GM03348 (cell line): ENCODE data around the gene TNNC2.

ENCODE experiments used
- DNase-seq: peaks from one replicate; pipeline ENCODE4 v3.0.0; 2012; ENCODE audit warnings: low spot score

The TNNC2 gene

DNA sequence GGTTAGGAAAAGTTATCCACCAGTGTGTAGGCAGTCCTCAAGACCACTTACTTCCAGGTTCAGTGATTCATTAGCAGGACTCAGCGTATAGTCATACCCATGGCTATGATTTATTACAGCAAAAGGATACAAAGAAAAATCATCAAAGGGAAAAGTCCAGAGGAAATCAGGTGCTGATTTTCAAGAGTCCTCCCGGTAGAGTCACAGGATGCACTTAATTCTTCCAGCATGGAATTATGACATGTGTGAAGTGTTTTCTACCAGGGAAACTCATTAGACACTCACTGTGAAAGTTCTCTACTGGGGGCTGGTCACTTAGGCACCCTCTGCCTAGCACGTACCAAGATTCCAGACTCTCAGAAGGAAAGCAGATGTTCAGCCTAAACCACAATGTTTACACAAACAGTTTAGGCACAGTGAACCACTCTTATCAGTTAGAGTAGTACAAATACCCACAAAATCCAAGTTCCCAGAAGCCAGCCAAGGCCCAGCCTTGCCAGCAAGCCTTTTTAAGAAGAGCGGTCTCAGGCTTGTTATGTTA, 45.7 kb downstream of the TNNC2 start:
- peak; percentile 63 for DNase-seq

DNA sequence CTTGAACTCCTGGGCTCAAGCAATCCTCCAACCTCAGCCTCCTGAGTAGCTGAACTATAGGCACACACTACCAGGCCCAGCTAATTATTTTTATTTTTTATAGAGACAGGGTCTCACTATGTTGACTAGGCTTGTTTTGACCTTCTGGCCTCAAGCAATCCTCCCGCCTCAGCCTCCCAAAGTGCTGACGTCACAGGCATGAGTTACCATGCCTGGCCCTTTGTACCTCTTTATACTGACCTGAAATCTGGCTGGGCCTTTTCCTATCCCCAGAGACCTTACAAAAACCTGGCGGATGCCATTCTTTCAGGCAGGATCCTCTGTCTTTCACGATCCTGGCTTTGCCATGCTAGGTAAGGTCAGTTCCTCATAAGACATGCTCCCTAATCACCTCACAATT, 47.0 kb downstream of the TNNC2 start:
- no peak for DNase-seq

DNA sequence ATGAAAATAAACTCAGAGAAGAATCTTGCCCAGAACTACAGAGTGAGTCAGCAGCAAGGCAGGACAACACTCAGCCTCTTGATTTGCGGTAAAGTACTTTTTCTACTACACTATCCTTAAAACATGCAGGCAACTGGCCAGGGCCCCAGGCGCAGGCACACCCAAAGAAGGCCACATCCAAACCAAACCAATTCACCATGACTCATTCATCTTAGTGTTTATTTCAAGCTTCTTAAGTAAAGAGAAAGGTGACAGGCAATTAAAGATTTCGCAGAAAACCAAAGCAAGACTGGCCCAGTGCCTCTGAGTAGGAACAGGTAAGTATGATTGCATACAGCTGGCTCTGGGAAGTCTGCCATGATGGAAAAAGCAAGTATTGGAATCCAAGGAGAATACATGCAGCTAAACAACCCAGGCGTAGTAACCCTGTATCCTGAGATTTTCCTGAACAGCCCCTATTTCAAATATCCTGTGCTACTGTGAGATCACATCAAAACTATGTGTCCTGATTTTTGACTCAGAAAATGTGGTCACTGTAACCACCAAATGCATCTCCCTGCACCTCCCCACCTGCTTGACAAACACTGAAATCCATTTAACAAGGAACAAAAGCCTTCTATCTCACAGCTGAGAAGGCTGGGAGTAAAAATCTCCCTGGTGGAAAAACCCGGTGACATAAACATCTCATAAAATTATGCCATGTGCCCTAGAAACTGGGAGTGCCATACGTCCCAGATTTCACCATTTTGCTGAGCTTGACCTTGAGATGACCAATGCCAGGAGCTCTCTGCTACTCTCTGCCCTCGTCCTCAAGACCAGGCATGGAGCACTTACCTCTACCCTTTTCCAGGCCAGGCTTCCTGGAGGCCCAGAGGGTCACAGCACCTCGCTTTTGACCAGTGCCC, 47.8 kb downstream of the TNNC2 start:
- peak; percentile 91 for DNase-seq

DNA sequence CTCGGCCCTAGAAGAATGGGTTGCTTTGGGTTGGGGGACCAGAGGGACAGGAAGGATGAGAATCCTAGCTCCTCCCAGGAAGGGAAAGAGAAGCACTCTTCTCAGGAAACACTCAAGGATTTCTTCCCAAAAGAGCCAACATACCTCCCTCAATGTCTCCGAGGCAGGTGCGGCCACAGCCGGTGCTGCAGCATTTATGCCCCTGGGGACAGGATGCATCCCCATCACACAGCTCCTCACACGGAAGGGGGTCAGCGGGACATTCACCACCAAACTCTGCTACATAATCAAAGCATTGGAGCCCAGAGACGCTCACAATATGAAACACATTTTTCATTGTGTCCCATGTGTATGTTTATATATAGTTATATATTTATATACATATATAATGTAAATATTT, 50.2 kb downstream of the TNNC2 start:
- no peak for DNase-seq

DNA sequence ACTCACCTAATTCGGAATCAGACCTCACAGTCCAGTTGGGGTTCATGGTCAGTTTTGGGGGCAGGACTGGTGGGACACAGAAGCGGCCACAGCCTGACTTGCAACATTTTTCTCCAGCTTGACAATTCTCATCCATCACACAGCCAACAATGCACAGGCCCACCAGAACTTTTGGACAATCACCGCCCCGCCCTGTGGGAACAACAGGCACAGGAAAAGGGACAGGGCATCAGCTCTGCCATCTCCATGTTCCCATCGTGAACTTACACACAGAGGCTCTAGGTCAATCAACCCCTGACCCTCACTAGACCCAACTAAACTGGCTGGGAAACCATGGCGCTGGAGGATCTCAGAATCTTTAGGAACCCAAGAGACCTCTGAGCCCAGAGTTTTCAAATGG, 51.7 kb downstream of the TNNC2 start:
- no peak for DNase-seq

DNA sequence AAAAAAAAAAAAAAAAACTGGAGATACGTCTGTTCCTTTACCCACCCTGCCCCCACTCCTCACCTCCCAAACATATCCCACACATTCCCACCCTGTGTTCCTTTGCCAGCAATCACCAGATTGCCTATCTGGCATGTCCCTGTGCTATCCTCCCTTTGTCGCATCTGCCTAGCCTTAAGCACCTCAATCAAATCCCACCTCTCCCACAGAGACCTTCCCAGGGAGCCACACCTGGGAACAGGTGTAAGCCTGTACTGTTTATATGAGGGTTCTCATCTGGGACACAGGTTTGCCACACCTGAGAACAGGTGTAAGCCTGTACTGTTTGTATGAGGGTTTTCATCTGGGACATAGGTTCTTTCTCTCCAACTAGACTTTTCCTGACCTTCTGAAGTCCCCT, 52.2 kb downstream of the TNNC2 start:
- DNase-seq = no peak
